ENCODE measurements around the gene CDK16.

CDK16 gene

DNA sequence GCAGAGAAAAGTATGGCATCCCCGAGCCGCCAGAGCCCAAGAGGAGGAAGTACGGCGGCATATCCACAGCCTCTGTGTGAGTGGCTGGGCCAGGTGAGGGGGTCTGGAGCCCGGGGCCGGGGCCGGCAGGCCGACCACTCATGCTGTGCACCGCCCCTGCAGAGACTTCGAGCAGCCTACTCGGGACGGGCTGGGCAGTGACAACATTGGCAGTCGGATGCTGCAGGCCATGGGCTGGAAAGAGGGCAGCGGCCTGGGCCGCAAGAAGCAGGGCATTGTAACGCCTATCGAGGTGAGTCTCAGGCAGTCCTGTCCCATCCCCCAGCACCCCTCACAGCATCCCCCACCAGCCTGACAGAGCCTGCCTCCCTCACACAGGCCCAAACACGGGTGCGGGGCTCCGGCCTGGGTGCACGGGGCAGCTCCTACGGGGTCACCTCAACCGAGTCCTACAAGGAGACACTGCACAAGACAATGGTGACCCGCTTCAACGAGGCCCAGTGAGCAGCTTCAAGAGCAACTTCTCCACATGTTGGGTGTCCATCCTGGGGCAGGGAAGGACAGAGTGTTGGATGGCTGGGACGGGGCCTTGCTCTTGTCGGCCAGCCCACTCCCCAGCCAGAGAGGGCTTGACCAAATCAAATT is 32.3 kb upstream of the CDK16 start:
- no peaks in the 10 kb centered on the region for H3K79me2 ChIP-seq (ENCODE audit: control insufficient read depth, insufficient read depth, low read length, unreplicated experiment)
- no peaks in the 10 kb centered on the region for H3K4me1 ChIP-seq (ENCODE audit: control insufficient read depth, insufficient read depth, low read length, unreplicated experiment)
- H3K27me3 ChIP-seq (ENCODE audit: insufficient read depth, low read length) = no peaks in the 10 kb centered on the region
- H3K27ac ChIP-seq (ENCODE audit: low read depth, low read length) = no peak overlapping the region
- H3K4me3 ChIP-seq (ENCODE audit: low read depth, low read length) = no peak overlapping the region
- no peaks in the 10 kb centered on the region; the same call in 1 of the 2 replicates for H3K36me3 ChIP-seq (ENCODE audit: insufficient read depth, low read length)
- H2AFZ ChIP-seq (ENCODE audit: low read length, unreplicated experiment) = no peak overlapping the region

DNA sequence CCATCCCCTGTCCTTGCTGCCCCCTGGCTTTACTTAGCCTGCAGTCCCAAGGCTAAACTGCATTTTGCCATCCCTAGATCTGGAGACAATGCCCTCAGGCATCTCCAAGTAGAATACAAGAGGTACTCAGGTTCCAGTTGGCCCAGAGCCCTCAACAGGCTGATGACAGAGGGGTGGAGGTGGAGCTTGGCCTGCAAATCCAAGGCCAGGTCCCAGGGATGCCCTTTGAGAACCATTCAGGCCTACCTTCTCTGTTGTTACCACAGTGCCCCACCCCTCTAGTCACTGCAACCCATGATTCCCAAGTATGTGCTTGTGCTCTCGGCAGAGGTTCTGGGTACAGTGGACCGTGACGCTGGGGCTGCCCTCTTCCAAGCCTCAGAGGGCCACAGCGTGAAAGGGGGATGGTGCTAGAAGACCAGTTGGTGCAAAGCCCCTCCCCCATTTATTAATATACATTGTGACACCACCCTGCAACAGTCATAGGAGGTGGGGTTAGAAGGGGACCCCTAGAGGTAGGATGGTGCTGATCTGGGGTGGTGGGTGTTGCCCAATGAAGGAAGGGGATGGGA is 31.3 kb upstream of the CDK16 start:
- Histone ChIP-seq H2AFZ (ENCODE audit: low read length, unreplicated experiment) (no peak overlapping the region), H3K27me3 (ENCODE audit: insufficient read depth, low read length) (no peaks in the 10 kb centered on the region), H3K4me3 (ENCODE audit: low read depth, low read length) (no peak overlapping the region), H3K27ac (ENCODE audit: low read depth, low read length) (no peak overlapping the region), H3K36me3 (ENCODE audit: insufficient read depth, low read length) (no peaks in the 10 kb centered on the region; the same call in 1 of the 2 replicates), H3K79me2 (ENCODE audit: control insufficient read depth, insufficient read depth, low read length, unreplicated experiment) (peaks cover 8% of the 10 kb centered on the region), H3K4me1 (ENCODE audit: control insufficient read depth, insufficient read depth, low read length, unreplicated experiment) (no peaks in the 10 kb centered on the region)

DNA sequence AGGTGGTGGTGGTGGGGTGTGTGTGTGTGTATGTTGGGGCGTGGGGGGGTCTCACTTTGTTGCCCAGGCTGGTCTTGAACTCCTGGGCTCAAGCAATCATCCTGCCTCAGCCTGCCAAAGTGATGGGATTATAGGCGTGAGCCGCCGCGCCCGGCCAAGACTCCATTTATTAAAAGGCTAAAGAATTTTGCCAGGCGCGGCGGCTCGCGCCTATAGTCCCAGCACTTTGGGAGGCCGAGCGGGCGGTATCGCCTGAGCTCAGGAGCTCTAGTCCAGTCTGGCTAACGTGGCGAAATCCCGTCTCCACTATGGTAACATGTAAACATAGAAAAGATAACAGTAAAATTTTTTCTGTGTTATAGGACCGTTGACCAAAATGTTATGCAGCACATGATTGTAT is 28.6 kb upstream of the CDK16 start:
- Histone ChIP-seq H2AFZ (ENCODE audit: low read length, unreplicated experiment) (no peak overlapping the region), H3K27me3 (ENCODE audit: insufficient read depth, low read length) (no peaks in the 10 kb centered on the region), H3K79me2 (ENCODE audit: control insufficient read depth, insufficient read depth, low read length, unreplicated experiment) (peaks cover 23% of the 10 kb centered on the region), H3K27ac (ENCODE audit: low read depth, low read length) (no peak overlapping the region), H3K4me3 (ENCODE audit: low read depth, low read length) (no peak overlapping the region), H3K4me1 (ENCODE audit: control insufficient read depth, insufficient read depth, low read length, unreplicated experiment) (peaks cover 3% of the 10 kb centered on the region), H3K36me3 (ENCODE audit: insufficient read depth, low read length) (no peaks in the 10 kb centered on the region)

DNA sequence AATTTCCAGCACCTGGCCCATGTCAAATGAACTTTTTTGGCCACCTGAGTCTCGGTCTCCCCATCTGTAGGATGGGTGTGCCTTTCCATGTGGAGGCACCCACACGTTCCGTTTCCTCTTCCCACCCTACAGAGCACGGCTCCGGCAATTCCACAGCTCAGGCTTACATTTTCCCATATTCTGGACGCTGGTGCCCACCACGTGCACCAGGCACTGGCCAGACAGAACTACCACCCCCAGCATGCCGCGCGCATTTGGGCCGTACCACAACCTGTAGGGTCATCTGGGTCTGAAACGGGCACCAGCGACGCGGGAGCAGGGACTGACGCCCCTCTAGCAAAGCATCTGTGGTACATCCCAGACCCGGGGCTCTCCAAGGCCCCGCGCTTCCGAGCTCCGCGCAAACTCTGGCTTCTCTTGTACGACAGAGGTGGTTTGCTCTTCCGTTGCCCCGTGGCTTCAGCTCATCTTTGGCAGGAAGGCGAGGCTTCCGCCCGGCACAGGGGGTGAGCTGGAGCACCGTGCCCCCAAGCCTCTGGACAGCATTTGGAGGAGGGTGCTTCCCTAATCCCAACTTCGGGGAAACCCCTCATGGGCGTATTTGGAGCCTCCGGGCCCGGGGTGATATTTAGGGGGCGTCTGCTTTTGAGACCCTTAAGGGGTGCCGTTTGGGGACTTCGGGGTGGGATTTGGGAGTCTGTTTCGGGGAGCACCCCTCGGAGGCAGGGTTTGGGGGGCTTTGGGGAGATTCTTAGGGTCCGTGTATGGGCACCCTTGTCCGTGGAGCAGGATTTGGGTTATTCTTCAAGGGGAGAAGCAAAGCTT is 27.8 kb upstream of the CDK16 start:
- H3K27ac ChIP-seq (ENCODE audit: low read depth, low read length) = no peak overlapping the region
- H3K4me3 ChIP-seq (ENCODE audit: low read depth, low read length) = peak overlapping the region; percentile 87
- peak overlapping the region; percentile 22 for H2AFZ ChIP-seq (ENCODE audit: low read length, unreplicated experiment)
- H3K36me3 ChIP-seq (ENCODE audit: insufficient read depth, low read length) = no peaks in the 10 kb centered on the region
- peaks cover 30% of the 10 kb centered on the region for H3K79me2 ChIP-seq (ENCODE audit: control insufficient read depth, insufficient read depth, low read length, unreplicated experiment)
- H3K4me1 ChIP-seq (ENCODE audit: control insufficient read depth, insufficient read depth, low read length, unreplicated experiment) = peaks cover 7% of the 10 kb centered on the region
- H3K27me3 ChIP-seq (ENCODE audit: insufficient read depth, low read length) = no peaks in the 10 kb centered on the region

DNA sequence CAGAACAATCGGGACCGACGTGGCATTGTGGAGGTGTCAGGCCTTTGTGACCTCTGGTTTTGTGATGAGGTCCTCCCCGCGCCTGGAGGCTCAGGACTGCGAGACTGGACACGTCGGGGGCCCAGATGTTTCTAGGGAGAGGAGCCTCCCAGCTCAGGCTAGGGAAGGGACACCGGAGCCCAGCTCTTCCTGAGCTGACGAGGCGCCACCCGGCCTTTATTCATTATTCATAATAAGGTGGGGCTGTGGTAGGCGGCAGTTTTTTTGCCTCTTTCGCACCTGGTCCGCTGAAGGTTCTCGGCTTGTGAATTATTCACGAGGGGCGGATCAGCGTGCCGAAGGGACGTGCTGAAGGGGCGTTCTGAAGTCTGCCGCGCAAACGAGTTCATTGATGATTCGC is 27.1 kb upstream of the CDK16 start:
- Histone ChIP-seq H3K27ac (ENCODE audit: low read depth, low read length) (no peak overlapping the region), H3K79me2 (ENCODE audit: control insufficient read depth, insufficient read depth, low read length, unreplicated experiment) (peaks cover 37% of the 10 kb centered on the region), H3K27me3 (ENCODE audit: insufficient read depth, low read length) (no peaks in the 10 kb centered on the region), H2AFZ (ENCODE audit: low read length, unreplicated experiment) (peak overlapping the region; percentile 22), H3K4me1 (ENCODE audit: control insufficient read depth, insufficient read depth, low read length, unreplicated experiment) (peaks cover 13% of the 10 kb centered on the region), H3K36me3 (ENCODE audit: insufficient read depth, low read length) (no peaks in the 10 kb centered on the region), H3K4me3 (ENCODE audit: low read depth, low read length) (peak overlapping the region; percentile 87)

DNA sequence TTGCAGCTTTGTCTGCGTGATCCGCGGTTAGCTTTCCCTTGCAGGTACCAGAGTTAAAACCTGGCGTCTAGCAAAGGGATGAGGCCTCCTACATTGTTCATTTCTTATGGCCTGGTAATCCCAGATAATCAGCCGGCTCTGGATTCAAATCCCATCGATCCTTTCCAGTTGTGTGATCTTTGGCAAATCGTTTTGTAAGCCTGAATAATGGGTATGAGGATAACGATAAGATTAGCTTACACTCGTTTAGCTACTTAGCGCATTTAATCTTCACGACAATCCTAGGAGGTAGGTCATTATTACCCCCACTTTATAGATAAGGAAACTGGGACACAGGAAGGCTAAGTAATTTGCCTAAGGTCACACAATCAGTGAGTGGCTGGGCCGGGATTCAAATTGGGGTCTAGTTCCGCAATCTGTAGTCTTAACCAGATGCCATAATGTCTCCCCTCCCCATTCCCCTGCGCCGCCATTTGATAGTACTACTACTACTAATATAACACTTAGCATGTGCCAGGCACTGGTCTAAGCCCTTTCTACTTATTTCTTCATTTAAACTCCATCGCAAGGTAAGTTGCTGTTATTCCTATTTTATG is 26.6 kb upstream of the CDK16 start:
- Histone ChIP-seq H2AFZ (ENCODE audit: low read length, unreplicated experiment) (peak overlapping the region; percentile 25), H3K4me1 (ENCODE audit: control insufficient read depth, insufficient read depth, low read length, unreplicated experiment) (peaks cover 19% of the 10 kb centered on the region), H3K4me3 (ENCODE audit: low read depth, low read length) (peak overlapping the region; percentile 87), H3K27me3 (ENCODE audit: insufficient read depth, low read length) (no peaks in the 10 kb centered on the region), H3K36me3 (ENCODE audit: insufficient read depth, low read length) (no peaks in the 10 kb centered on the region), H3K79me2 (ENCODE audit: control insufficient read depth, insufficient read depth, low read length, unreplicated experiment) (peaks cover 43% of the 10 kb centered on the region), H3K27ac (ENCODE audit: low read depth, low read length) (no peak overlapping the region)

DNA sequence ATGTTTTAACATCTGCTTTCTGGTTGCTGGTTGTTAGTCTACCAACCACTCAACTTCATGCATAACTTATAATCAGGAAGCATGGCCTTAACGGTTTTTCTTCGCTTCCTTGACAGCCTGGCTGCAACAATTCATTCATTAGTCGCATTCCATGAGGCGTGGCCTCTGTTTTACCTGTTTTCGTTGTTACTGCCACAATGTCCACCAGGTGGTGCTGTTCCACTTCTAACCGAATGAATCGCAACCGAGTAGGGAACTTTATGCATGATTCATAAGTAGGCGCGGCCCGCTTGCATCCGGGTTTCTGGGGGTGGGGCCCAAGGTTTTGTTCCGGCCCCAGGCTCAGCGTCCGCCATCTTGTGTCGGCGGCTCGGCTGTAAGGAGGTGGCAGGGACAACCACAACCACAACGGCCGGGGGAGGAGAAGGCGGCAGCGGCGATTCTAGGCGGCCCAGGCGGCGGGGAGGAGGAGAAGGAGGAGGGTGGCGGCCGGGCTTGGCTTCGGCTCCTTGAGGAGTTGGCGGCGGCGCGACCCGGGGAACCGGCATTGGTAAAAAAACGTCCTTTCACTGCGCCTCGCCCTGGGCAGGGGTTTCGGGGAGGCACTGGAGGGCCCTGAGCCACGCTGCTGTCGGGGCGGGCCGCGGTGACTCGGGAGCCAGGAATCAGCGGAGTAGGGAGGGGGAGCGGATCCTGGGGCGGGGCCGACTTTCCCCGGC is 24.8 kb upstream of the CDK16 start, which contains the start of gene UBA1:
UBA1 (plus strand) TSS at position 355 of the 719 bp plus-strand sequence. CDS start 4,974 bp downstream, outside the sequence.
- no peaks in the 10 kb centered on the region for H3K27me3 ChIP-seq (ENCODE audit: insufficient read depth, low read length)
- peaks cover 60% of the 10 kb centered on the region for H3K79me2 ChIP-seq (ENCODE audit: control insufficient read depth, insufficient read depth, low read length, unreplicated experiment)
- no peaks in the 10 kb centered on the region; the same call in 1 of the 2 replicates for H3K36me3 ChIP-seq (ENCODE audit: insufficient read depth, low read length)
- peak within 1 kb of the TSS; percentile 89 for H3K27ac ChIP-seq (ENCODE audit: low read depth, low read length)
- peak within 1 kb of the TSS; percentile 36 for H2AFZ ChIP-seq (ENCODE audit: low read length, unreplicated experiment)
- peaks cover 29% of the 10 kb centered on the region for H3K4me1 ChIP-seq (ENCODE audit: control insufficient read depth, insufficient read depth, low read length, unreplicated experiment)
- peak within 1 kb of the TSS; percentile 89 for H3K4me3 ChIP-seq (ENCODE audit: low read depth, low read length)

DNA sequence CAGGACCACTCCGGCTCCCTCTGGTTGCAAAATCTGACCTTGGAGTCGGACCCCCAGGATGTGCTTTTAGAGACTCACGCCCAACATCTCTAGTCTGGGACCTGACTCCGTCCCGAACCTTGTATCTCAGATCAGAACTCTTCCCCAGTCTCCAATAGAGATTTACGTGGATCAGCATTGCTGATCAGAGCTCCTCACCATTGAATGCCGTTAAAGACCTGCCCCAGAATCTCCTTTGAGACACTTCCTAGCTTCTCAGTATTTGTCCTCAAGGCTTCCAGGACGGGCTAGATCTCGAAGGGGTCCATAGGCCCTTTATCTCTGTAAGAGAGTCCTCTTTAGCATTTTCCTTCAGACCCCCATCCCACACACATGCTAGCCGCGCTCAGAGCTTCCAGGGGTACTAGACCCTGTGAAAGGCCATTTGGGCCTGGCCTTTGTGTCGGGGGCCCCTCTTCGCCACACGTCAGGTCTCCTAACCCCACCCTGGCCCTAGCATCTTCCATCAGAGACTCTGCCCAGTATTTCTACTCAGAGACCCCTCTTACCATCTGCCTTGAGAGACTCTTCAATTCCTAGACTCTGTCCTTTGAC is 24.2 kb upstream of the CDK16 start:
- Histone ChIP-seq H3K27ac (ENCODE audit: low read depth, low read length) (peak overlapping the region; percentile 89), H3K4me3 (ENCODE audit: low read depth, low read length) (peak overlapping the region; percentile 89), H2AFZ (ENCODE audit: low read length, unreplicated experiment) (no peak overlapping the region), H3K36me3 (ENCODE audit: insufficient read depth, low read length) (no peaks in the 10 kb centered on the region; the same call in 1 of the 2 replicates), H3K79me2 (ENCODE audit: control insufficient read depth, insufficient read depth, low read length, unreplicated experiment) (peaks cover 65% of the 10 kb centered on the region), H3K4me1 (ENCODE audit: control insufficient read depth, insufficient read depth, low read length, unreplicated experiment) (peaks cover 29% of the 10 kb centered on the region), H3K27me3 (ENCODE audit: insufficient read depth, low read length) (no peaks in the 10 kb centered on the region)

DNA sequence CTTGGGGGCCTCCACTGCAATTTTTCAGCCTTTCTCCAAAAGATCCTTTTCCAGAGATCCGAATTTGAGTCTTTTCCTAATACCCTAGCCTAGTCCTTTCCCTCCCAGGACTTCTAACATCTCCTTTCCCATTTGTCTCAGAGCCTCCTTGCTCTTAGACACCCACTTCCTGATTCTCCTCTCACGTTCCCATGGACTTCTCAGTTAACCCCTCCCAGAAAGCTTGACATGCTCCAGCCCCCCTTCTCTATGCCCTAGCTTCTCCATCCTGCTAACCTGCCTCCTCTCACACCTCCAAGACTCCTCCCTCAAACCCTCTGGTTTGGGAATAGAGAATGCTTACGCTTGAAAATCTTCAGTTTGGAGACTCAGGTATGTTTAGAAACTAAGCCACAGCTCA is 22.4 kb upstream of the CDK16 start:
- H3K27me3 ChIP-seq (ENCODE audit: insufficient read depth, low read length) = no peaks in the 10 kb centered on the region
- no peak overlapping the region for H2AFZ ChIP-seq (ENCODE audit: low read length, unreplicated experiment)
- peaks cover 33% of the 10 kb centered on the region for H3K4me1 ChIP-seq (ENCODE audit: control insufficient read depth, insufficient read depth, low read length, unreplicated experiment)
- H3K36me3 ChIP-seq (ENCODE audit: insufficient read depth, low read length) = peaks cover 6% of the 10 kb centered on the region; the same call in 1 of the 2 replicates
- peak overlapping the region; percentile 89 for H3K4me3 ChIP-seq (ENCODE audit: low read depth, low read length)
- peaks cover 69% of the 10 kb centered on the region for H3K79me2 ChIP-seq (ENCODE audit: control insufficient read depth, insufficient read depth, low read length, unreplicated experiment)
- no peak overlapping the region for H3K27ac ChIP-seq (ENCODE audit: low read depth, low read length)

All from ACC112 (cell line).